Progenitor cell of endocrine pancreas (in vitro differentiated cells): ENCODE data around the gene NR2F1-AS1. TPM values are rescaled to one million over a fixed set of nuclear protein-coding genes. Genes with fewer than 3 reads are reported as not detected.

ENCODE experiments used
- DNase-seq: peaks from one replicate; pipeline ENCODE4 v3.0.0; 2021; ENCODE audit warnings: low spot score; ENCODE audit not compliant: unreplicated experiment
- H3K27ac Mint-ChIP-seq: 2 replicates; pipeline ENCODE4 v1.8.0; 2021; ENCODE audit warnings: mild to moderate bottlenecking, moderate library complexity, mixed read lengths
- H3K27me3 Mint-ChIP-seq: 2 replicates; pipeline ENCODE4 v1.8.0; 2021; ENCODE audit warnings: mixed read lengths
- H3K36me3 Mint-ChIP-seq: 2 replicates; pipeline ENCODE4 v1.8.0; 2022; ENCODE audit warnings: mixed read lengths; ENCODE audit not compliant: insufficient read depth
- H3K4me1 Mint-ChIP-seq: 2 replicates; pipeline ENCODE4 v1.8.0; 2021; ENCODE audit warnings: low read depth, mixed read lengths
- H3K4me3 Mint-ChIP-seq: 2 replicates; pipeline ENCODE4 v1.8.0; 2021; ENCODE audit warnings: low read depth, mild to moderate bottlenecking, moderate library complexity, mixed read lengths
- H3K9me3 Mint-ChIP-seq: 2 replicates; pipeline ENCODE4 v1.8.0; 2021; ENCODE audit warnings: low read depth, mixed read lengths
- CTCF ChIP-seq: fragments of 200-600 bp; sonication (generic); IDR thresholded peaks from one replicate; pipeline ENCODE4 v1.5.0; 2021; ENCODE audit warnings: antibody characterized with exemption, mild to moderate bottlenecking; ENCODE audit not compliant: unreplicated experiment
- total RNA-seq: library from RNA; stranded (reverse); gene quantifications from 2 replicates; pipeline ENCODE4 v1.2.1, GENCODE V29; 2021

NR2F1-AS1 gene
- total RNA-seq, 1 donor from 2014 or later, result 6.3 TPM

GRCh38 chr5:93382188-93382825, 198.7 kb downstream of the NR2F1-AS1 start:
- no peak for TF ChIP-seq CTCF

DNA sequence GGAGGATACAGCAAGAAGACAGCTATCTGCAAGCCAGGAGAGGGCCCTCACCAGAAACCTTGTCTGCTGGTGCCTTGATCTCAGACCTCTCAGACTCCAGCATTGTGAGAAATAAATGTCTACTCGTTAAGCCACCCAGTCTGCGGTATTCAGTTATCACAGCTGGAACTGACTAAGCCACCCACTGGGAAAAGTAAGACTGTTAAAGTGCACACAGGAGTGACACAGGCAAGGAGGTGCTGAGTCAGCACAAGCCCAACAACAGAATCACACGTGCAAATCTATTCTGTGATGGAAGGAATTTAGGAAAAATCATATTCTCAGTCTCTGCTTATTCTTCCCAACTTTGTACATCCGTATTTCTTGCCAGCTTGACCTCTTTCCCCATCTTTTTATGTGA, 200.0 kb downstream of the NR2F1-AS1 start:
- TF ChIP-seq CTCF, result no peak
- no peaks in the 10 kb centered on the region for H3K27me3 Mint-ChIP-seq
- peaks cover 7% of the 10 kb centered on the region for H3K9me3 Mint-ChIP-seq
- no peak for DNase-seq
- H3K36me3 Mint-ChIP-seq, result no peaks in the 10 kb centered on the region
- H3K4me1 Mint-ChIP-seq, result peaks cover 8% of the 10 kb centered on the region
- no peak overlapping the region for H3K27ac Mint-ChIP-seq
- H3K4me3 Mint-ChIP-seq, result no peak overlapping the region

More at GRCh38 chr5:93382188-93382825, 198.7 kb downstream of the NR2F1-AS1 start:
- no peaks in the 10 kb centered on the region for H3K27me3 Mint-ChIP-seq
- no peaks in the 10 kb centered on the region for H3K9me3 Mint-ChIP-seq
- no peak for DNase-seq
- H3K4me1 Mint-ChIP-seq, result peaks cover 8% of the 10 kb centered on the region
- H3K4me3 Mint-ChIP-seq, result no peak overlapping the region
- H3K27ac Mint-ChIP-seq, result no peak overlapping the region
- H3K36me3 Mint-ChIP-seq, result no peaks in the 10 kb centered on the region

- no peak for DNase-seq
- Mint-ChIP-seq H3K36me3 (peaks cover 2% of the 10 kb centered on the region), H3K27me3 (no peaks in the 10 kb centered on the region), H3K4me3 (no peak overlapping the region), H3K27ac (no peak overlapping the region), H3K4me1 (peaks cover 8% of the 10 kb centered on the region), H3K9me3 (peaks cover 21% of the 10 kb centered on the region)
- TF ChIP-seq CTCF, result no peak
Observed at GRCh38 chr5:93378073-93378472, 202.9 kb downstream of the NR2F1-AS1 start.

DNA sequence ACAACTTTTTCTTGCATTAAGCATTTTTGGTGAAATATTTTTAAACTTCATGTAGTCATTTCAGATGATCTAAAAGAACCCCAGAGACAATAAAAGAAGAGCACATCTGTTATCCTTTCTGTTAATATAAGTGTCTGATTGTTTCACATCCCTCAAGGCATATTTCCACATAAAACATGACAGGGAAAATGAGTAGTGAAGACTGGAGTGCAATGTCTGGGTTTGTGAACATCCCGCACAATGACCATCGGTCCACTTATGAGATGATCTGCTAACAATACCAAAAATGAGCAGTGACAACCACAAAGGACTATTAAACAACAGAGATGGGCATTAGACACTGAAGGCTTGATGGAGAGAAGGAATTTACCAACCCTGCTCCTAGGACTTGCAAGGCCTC, 209.1 kb downstream of the NR2F1-AS1 start:
- Mint-ChIP-seq H3K27me3 (no peaks in the 10 kb centered on the region), H3K9me3 (peaks cover 35% of the 10 kb centered on the region), H3K27ac (no peak overlapping the region), H3K4me3 (no peak overlapping the region), H3K36me3 (peaks cover 2% of the 10 kb centered on the region), H3K4me1 (no peaks in the 10 kb centered on the region)
- TF ChIP-seq CTCF, result no peak
- DNase-seq, result no peak

DNA sequence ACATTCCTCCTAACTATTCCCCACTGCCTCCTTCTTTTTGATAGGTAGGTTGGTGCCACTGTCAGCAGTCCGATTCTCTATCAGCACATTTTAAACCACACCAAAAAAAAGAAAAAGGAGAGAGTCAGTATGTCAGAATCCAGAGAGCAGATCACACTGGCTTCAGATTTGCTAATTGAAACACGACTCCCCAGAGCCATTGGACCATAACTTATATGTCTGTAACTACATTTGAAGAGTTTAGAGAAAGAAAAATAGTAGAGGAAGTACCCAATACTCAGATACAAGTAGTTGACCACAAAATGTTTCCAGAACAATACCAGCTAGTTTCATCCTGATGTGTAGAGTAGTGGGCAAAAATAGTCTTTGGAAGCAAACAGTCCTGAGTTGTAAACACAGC, 216.6 kb downstream of the NR2F1-AS1 start:
- no peak for TF ChIP-seq CTCF
- H3K9me3 Mint-ChIP-seq, result peaks cover 3% of the 10 kb centered on the region
- H3K4me1 Mint-ChIP-seq, result no peaks in the 10 kb centered on the region
- DNase-seq, result no peak
- H3K27ac Mint-ChIP-seq, result no peak overlapping the region
- no peaks in the 10 kb centered on the region for H3K27me3 Mint-ChIP-seq
- H3K4me3 Mint-ChIP-seq, result no peak overlapping the region
- H3K36me3 Mint-ChIP-seq, result no peaks in the 10 kb centered on the region
